ENCODE data around the gene RANBP17. TPM values are rescaled to one million over a fixed set of nuclear protein-coding genes. Genes with fewer than 3 reads are reported as not detected.
A peak's percentile ranks its signal among the peaks of the same experiment; 100 is the strongest.
"Not testable (repeated sequence)": the region's sequence is repeated elsewhere in the genome, so short reads cannot be mapped to it uniquely, and the experiment has no call there.

The RANBP17 gene
- polyA plus RNA-seq, 4 donors: 7.1 to 16.5 (median 12.1) TPM

DNA sequence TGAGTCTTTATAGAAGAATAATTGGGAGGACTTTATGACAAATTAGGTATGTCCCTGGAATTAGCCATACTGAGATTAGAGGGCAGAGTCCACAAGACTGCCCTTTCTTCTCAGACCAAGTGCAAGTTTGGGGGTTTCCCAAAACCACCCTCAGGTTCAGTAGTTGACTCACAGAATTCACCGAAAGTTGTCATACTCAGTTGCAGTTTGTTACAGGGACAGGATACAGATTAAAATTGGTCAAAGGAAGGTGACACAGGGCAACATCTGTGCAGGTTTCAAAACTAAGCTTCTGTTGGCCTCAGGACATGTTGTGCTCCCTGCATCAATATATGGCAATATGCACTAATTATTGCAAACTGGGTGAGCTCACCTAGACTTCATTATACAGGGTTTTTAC is 3.8 kb downstream of the RANBP17 start:
- no peak for DNase-seq (ENCODE audit: low read depth in 4 of 4, low spot score in 2 of 4)

- no peak for DNase-seq (ENCODE audit: low read depth in 4 of 4, low spot score in 2 of 4)
These were observed 6.0 kb downstream of the RANBP17 start for GRCh38 chr5:170867825-170868224.

DNA sequence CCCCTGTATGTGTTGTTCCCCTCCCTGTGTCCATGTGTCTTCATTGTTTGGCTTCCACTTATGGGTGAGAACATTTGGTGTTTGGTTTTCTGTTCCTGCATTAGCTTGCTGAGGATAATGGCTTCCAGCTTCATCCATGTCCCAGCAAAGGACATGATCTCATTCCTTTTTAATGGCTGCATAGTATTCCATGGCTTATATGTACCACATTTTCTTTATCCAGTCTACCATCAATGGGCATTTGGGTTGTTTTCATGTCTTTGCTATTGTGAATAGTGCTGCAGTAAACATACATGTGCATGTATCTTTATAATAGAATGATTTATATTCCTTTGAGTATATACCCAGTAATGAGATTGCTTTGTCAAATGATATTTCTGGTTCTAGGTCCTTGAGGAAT is 8.6 kb downstream of the RANBP17 start:
- not testable (repeated sequence) for DNase-seq (ENCODE audit: low read depth in 4 of 4, low spot score in 2 of 4)

DNA sequence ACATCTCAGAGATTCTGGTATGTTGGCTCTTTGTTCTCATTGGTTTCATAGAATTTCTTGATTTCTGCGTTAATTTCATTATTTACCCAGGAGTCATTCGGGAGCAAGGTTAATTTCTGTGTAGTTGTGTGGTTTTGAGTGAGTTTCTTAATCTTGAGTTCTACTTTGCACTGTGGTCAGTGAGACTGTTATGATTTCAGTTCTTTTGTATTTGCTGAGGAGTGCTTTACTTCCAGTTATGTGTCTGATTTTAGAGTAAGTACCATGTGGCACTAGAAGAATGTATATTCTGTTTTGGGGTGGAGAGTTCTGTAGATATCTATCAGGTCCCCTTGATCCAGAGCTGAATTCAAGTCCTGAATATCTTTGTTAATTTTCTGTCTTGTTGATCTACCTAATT is 12.2 kb downstream of the RANBP17 start:
- DNase-seq (ENCODE audit: low read depth in 4 of 4, low spot score in 2 of 4): no peak

- DNase-seq (ENCODE audit: low read depth in 4 of 4, low spot score in 2 of 4): no peak
These were observed 14.0 kb downstream of the RANBP17 start for GRCh38 chr5:170875811-170876210.

- DNase-seq (ENCODE audit: low read depth in 4 of 4, low spot score in 2 of 4): no peak
These were observed 18.3 kb downstream of the RANBP17 start for GRCh38 chr5:170880084-170880483.

- no peak for DNase-seq (ENCODE audit: low read depth in 4 of 4, low spot score in 2 of 4)
These were observed 20.5 kb downstream of the RANBP17 start for GRCh38 chr5:170882345-170882744.

GRCh38 chr5:170885256-170885655 is 23.4 kb downstream of the RANBP17 start:
- DNase-seq (ENCODE audit: low read depth in 4 of 4, low spot score in 2 of 4): no peak

DNA sequence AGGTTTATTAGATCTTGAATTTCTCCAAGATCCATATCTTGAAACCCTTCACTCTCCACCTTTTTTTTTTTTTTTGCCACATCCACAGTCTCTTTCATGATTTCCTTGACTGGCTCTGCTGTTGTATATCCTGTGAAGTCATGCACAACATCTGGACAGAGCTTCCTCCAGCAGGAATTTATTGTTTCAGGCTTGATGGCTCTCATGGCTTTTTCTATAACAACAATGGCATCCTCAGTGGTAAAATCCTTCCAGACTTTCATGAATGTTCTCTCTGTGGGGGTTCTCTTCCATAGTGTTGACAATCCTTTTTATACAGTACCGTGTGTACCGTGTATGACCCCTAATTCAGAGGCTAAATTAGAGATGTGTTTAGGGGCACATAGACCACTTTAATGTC is 24.0 kb downstream of the RANBP17 start:
- no peak for DNase-seq (ENCODE audit: low read depth in 4 of 4, low spot score in 2 of 4)

DNA sequence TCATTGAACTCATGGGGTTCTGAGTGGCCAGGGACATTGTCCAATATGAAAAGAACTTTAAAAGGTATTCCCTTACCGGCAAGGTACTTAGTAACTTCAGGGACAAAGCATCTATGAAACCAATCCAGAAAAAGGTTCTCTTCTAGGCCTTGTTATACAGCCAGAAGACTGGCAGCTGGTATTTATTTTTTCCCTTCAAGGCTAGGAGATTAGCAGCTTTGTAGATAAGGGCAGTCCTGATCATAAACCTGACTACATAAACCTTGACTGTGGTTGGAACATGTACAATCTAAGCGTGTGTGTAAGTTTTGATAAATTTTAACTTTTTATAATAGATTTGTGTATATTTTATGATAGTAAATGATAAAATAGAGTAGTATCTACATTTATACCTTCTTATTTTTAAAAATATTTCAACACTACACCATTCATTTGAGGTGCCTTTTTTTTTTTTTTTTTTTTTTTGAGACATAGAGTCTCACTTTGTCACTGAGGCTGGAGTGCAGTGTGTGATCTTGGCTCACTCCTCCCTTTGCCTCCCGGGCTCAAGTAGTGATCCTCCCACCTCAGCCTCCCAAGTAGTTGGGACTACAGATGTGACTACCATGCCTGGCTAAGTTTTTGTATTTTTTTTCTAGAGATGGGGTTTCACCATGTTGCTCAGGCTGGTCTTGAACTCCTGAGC is 24.5 kb downstream of the RANBP17 start:
- DNase-seq (ENCODE audit: low read depth in 4 of 4, low spot score in 2 of 4): no peak

- DNase-seq (ENCODE audit: low read depth in 4 of 4, low spot score in 2 of 4): no peak
These were observed 30.4 kb downstream of the RANBP17 start for GRCh38 chr5:170892196-170892595.

DNA sequence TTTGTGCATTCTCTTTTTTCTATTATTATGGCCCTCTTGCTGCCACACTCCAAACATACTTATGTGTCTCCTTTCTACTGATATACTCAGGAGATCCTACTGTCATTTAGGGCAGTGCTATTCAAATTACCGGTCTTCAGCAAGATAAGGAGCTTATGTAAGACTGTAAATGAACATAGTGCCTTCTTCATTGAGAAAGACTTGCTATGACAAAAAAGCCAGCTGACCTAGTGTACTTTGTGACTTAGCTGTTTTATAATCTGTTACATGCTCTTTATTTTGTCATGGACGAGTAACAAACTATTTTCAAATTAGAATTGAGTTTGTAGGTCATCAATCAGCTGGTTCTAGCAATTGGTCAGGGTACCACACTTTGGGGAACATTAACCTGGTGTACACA is 32.8 kb downstream of the RANBP17 start:
- DNase-seq (ENCODE audit: low read depth in 4 of 4, low spot score in 2 of 4): no peak

DNA sequence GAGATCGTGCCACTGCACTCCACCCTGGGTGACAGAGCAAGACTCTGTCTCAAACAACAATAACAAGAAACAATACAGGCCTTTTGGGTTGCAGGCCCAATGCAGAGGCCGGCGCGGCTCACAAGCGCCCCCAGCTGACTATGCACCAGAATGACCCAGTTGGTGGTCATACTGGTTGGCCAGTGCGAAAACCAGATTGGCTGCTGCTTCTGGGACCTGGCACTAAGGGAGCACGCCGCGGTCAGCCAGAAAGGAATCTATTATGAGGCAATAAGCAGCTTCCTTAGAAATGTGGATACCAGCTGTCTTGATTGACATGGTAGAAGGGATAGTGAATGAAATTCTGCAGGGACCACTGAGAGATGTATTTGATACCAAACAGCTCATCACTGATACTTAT is 35.0 kb downstream of the RANBP17 start:
- no peak for DNase-seq (ENCODE audit: low read depth in 4 of 4, low spot score in 2 of 4)

- DNase-seq (ENCODE audit: low read depth in 4 of 4, low spot score in 2 of 4): no peak
These were observed 41.3 kb downstream of the RANBP17 start for GRCh38 chr5:170903075-170903474.

- DNase-seq (ENCODE audit: low read depth in 4 of 4, low spot score in 2 of 4): no peak
These were observed 45.9 kb downstream of the RANBP17 start for GRCh38 chr5:170907758-170908157.

- DNase-seq (ENCODE audit: low read depth in 4 of 4, low spot score in 2 of 4): no peak
These were observed 51.8 kb downstream of the RANBP17 start for GRCh38 chr5:170913573-170913972.

- DNase-seq (ENCODE audit: low read depth in 4 of 4, low spot score in 2 of 4): no peak
These were observed 55.3 kb downstream of the RANBP17 start for GRCh38 chr5:170917113-170917512.

DNA sequence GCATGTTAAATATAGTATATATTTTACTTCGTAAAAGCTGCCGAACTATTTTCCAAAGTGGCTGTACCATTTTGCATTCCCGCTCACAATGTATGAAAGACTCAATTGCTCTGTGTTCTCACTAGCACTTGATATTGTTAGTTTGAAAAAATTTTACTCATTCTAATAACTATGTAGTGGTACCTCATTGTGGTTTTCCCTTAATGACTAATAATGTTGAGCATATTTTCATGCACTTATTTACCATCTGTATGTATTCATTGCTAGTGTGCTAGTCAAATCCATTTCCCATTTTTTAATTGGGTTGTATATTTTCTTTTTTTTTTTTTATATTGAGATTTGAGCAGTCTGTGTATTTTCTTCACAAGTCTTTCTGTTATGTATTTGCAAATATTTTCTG is 58.4 kb downstream of the RANBP17 start:
- DNase-seq (ENCODE audit: low read depth in 4 of 4, low spot score in 2 of 4): no peak

- DNase-seq (ENCODE audit: low read depth in 4 of 4, low spot score in 2 of 4): peak in 3 of 4 donors; percentile 1 to 13 (median 3)
These were observed 60.5 kb downstream of the RANBP17 start for GRCh38 chr5:170922331-170922730.

GRCh38 chr5:170923910-170924620 is 62.2 kb downstream of the RANBP17 start:
- DNase-seq (ENCODE audit: low read depth in 4 of 4, low spot score in 2 of 4): no peak

- DNase-seq (ENCODE audit: low read depth in 4 of 4, low spot score in 2 of 4): not testable (repeated sequence)
These were observed 73.9 kb downstream of the RANBP17 start for GRCh38 chr5:170935534-170936218.

DNA sequence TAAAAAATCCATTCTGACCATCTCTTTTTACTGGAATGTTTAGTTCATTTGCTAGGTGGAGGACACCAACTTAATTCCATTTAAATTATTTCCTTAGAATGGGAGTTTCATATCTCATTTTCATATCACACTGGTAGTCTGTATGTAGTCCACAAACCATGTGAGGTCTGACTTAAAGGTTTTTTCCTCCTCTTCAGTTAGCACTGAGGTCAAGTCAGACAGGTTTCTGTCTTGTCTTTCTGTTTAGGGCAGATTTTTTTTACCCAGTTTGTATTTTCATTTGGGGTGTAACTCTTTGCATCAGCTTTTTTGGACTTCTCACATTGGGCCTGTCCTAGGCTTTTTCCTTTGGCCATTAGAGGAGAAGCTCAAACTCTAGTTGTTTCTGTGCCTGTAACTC is 75.3 kb downstream of the RANBP17 start:
- no peak for DNase-seq (ENCODE audit: low read depth in 4 of 4, low spot score in 2 of 4)
